ENCODE results near the gene GRIFIN.

DNA sequence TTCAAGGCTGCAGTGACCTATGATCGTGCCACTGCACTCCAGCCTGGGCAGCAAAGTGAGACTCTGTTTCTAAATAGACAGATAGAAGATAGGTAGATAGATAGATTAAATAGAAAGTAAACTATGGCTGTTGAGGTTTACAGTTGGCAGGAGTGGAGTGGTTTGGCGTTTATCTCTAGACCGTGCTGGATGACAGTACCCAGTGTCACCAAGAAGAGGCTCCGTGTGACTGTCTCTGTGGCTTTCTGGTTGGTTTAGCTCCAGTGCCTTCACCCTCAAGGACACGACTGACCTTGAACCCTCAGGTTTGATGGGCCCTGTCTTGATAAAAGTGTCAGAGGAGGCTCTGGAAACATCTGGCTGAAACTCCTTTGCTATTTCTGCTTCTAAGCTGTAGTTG, 41.1 kb downstream of the GRIFIN start:
- TF ChIP-seq, protein P1, sequence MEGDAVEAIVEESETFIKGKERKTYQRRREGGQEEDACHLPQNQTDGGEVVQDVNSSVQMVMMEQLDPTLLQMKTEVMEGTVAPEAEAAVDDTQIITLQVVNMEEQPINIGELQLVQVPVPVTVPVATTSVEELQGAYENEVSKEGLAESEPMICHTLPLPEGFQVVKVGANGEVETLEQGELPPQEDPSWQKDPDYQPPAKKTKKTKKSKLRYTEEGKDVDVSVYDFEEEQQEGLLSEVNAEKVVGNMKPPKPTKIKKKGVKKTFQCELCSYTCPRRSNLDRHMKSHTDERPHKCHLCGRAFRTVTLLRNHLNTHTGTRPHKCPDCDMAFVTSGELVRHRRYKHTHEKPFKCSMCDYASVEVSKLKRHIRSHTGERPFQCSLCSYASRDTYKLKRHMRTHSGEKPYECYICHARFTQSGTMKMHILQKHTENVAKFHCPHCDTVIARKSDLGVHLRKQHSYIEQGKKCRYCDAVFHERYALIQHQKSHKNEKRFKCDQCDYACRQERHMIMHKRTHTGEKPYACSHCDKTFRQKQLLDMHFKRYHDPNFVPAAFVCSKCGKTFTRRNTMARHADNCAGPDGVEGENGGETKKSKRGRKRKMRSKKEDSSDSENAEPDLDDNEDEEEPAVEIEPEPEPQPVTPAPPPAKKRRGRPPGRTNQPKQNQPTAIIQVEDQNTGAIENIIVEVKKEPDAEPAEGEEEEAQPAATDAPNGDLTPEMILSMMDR (conservative IDR thresholded peaks at IDR 0.05; ENCODE audit: low read length), result no peak
- no peak for TF ChIP-seq EZH2phosphoT487 (IDR thresholded peaks at IDR 0.05; ENCODE audit: borderline replicate concordance, low read depth, low read length)
